Neural crest cell (in vitro differentiated cells): ENCODE data around the gene SMIM13. TPM values are rescaled to one million over a fixed set of nuclear protein-coding genes. Genes with fewer than 3 reads are reported as not detected.
A peak's percentile ranks its signal among the peaks of the same experiment; 100 is the strongest.

ENCODE experiments used
- DNase-seq: peaks from one replicate; pipeline ENCODE4 v3.0.0; 2021; ENCODE audit warnings: low read depth, mixed read lengths, low spot score
- H3K27ac Mint-ChIP-seq: one replicate; pipeline ENCODE4 v1.8.0; 2021; ENCODE audit warnings: mild to moderate bottlenecking, mixed read lengths; ENCODE audit not compliant: unreplicated experiment
- H3K27me3 Mint-ChIP-seq: 2 replicates; pipeline ENCODE4 v1.8.0; 2021; ENCODE audit warnings: low read depth, mild to moderate bottlenecking, mixed read lengths
- H3K36me3 Mint-ChIP-seq: 2 replicates; pipeline ENCODE4 v1.8.0; 2021; ENCODE audit warnings: low read depth, mild to moderate bottlenecking, mixed read lengths
- H3K4me1 Mint-ChIP-seq: 2 replicates; pipeline ENCODE4 v1.8.0; 2021; ENCODE audit warnings: mixed read lengths
- H3K4me3 Mint-ChIP-seq: one replicate; pipeline ENCODE4 v1.8.0; 2021; ENCODE audit warnings: mild to moderate bottlenecking, mixed read lengths
- H3K9me3 Mint-ChIP-seq: 2 replicates; pipeline ENCODE4 v1.8.0; 2021; ENCODE audit warnings: mixed read lengths
- CTCF ChIP-seq: fragments of 200-600 bp; sonication (generic); conservative IDR thresholded peaks from 2 replicates; pipeline ENCODE4 v1.5.0; 2021; ENCODE audit warnings: antibody characterized with exemption, mild to moderate bottlenecking
- total RNA-seq: library from RNA; stranded (reverse); gene quantifications from 2 replicates; pipeline ENCODE4 v1.2.1, GENCODE V29; 2021

Gene SMIM13
- total RNA-seq, 1 donor from 2014 or later, result 12.3 TPM

- H3K27ac Mint-ChIP-seq, result peak overlapping the region; percentile 65
- peaks cover 30% of the 10 kb centered on the region for H3K4me1 Mint-ChIP-seq
- H3K4me3 Mint-ChIP-seq, result peak overlapping the region; percentile 92
- H3K27me3 Mint-ChIP-seq, result no peaks in the 10 kb centered on the region
- H3K9me3 Mint-ChIP-seq, result peaks cover 1% of the 10 kb centered on the region
- peaks cover 5% of the 10 kb centered on the region for H3K36me3 Mint-ChIP-seq
- peak; percentile 16 for DNase-seq
- TF ChIP-seq CTCF, result no peak
Observed at GRCh38 chr6:11094411-11094851, 797 bp downstream of the SMIM13 start.

GRCh38 chr6:11094941-11095340 is 1.3 kb downstream of the SMIM13 start:
- Mint-ChIP-seq H3K4me3 (peak overlapping the region; percentile 92), H3K27me3 (no peaks in the 10 kb centered on the region), H3K4me1 (peaks cover 30% of the 10 kb centered on the region), H3K9me3 (peaks cover 6% of the 10 kb centered on the region), H3K27ac (no peak overlapping the region), H3K36me3 (peaks cover 10% of the 10 kb centered on the region)
- DNase-seq, result no peak
- TF ChIP-seq CTCF, result no peak

GRCh38 chr6:11096109-11096508 is 2.5 kb downstream of the SMIM13 start:
- Mint-ChIP-seq H3K27me3 (no peaks in the 10 kb centered on the region), H3K4me1 (peaks cover 30% of the 10 kb centered on the region), H3K4me3 (peak overlapping the region; percentile 92), H3K36me3 (peaks cover 19% of the 10 kb centered on the region), H3K9me3 (peaks cover 9% of the 10 kb centered on the region), H3K27ac (no peak overlapping the region)
- DNase-seq, result no peak
- TF ChIP-seq CTCF, result no peak

- Mint-ChIP-seq H3K4me3 (no peak overlapping the region), H3K36me3 (peaks cover 26% of the 10 kb centered on the region), H3K4me1 (peaks cover 30% of the 10 kb centered on the region), H3K9me3 (peaks cover 15% of the 10 kb centered on the region), H3K27ac (no peak overlapping the region), H3K27me3 (no peaks in the 10 kb centered on the region)
- no peak for TF ChIP-seq CTCF
- no peak for DNase-seq
Observed at GRCh38 chr6:11097476-11097875, 3.8 kb downstream of the SMIM13 start.

- TF ChIP-seq CTCF, result no peak
- Mint-ChIP-seq H3K27ac (no peak overlapping the region), H3K27me3 (no peaks in the 10 kb centered on the region), H3K36me3 (peaks cover 31% of the 10 kb centered on the region), H3K4me1 (peaks cover 25% of the 10 kb centered on the region), H3K9me3 (peaks cover 19% of the 10 kb centered on the region), H3K4me3 (peak overlapping the region; percentile 57)
- no peak for DNase-seq
Observed at GRCh38 chr6:11098004-11098403, 4.4 kb downstream of the SMIM13 start.

GRCh38 chr6:11101417-11101816 is 7.8 kb downstream of the SMIM13 start:
- Mint-ChIP-seq H3K36me3 (peaks cover 41% of the 10 kb centered on the region), H3K9me3 (peaks cover 24% of the 10 kb centered on the region), H3K4me1 (peaks cover under 1% of the 10 kb centered on the region), H3K27me3 (no peaks in the 10 kb centered on the region), H3K4me3 (no peak overlapping the region), H3K27ac (no peak overlapping the region)
- no peak for DNase-seq
- no peak for TF ChIP-seq CTCF
